ENCODE results near the gene SCAMP4.
"Not testable (repeated sequence)": the region's sequence is repeated elsewhere in the genome, so short reads cannot be mapped to it uniquely, and the experiment has no call there.

SCAMP4 gene

GRCh38 chr19:1882786-1883692, 22.2 kb upstream of the SCAMP4 start:
- DNase-seq (ENCODE audit: low read depth, low spot score): no peak

GRCh38 chr19:1883784-1884183, 21.4 kb upstream of the SCAMP4 start:
- no peak for DNase-seq (ENCODE audit: low read depth, low spot score)

GRCh38 chr19:1884291-1884718, 20.9 kb upstream of the SCAMP4 start:
- peak; percentile 72 for DNase-seq (ENCODE audit: low read depth, low spot score)

- no peak for DNase-seq (ENCODE audit: low read depth, low spot score)
These were observed 20.4 kb upstream of the SCAMP4 start for GRCh38 chr19:1884719-1885334.

- DNase-seq (ENCODE audit: low read depth, low spot score): peak; percentile 95
These were observed 19.6 kb upstream of the SCAMP4 start, which contains the start of gene ABHD17A for GRCh38 chr19:1885398-1886119. TSS of gene ABHD17A (minus strand) at chr19:1885496. CDS start at chr19:1881566, 3,930 bp downstream.

GRCh38 chr19:1886360-1886759, 18.8 kb upstream of the SCAMP4 start:
- not testable (repeated sequence) for DNase-seq (ENCODE audit: low read depth, low spot score)

GRCh38 chr19:1888385-1888784, 16.8 kb upstream of the SCAMP4 start:
- DNase-seq (ENCODE audit: low read depth, low spot score): no peak

GRCh38 chr19:1889907-1890306, 15.3 kb upstream of the SCAMP4 start:
- no peak for DNase-seq (ENCODE audit: low read depth, low spot score)

- no peak for DNase-seq (ENCODE audit: low read depth, low spot score)
These were observed 11.4 kb upstream of the SCAMP4 start for GRCh38 chr19:1893791-1894190.

- no peak for DNase-seq (ENCODE audit: low read depth, low spot score)
These were observed 8.7 kb upstream of the SCAMP4 start for GRCh38 chr19:1896508-1896907.

GRCh38 chr19:1901940-1902404, 3.2 kb upstream of the SCAMP4 start:
- peak; percentile 61 for DNase-seq (ENCODE audit: low read depth, low spot score)

GRCh38 chr19:1902923-1903322, 2.3 kb upstream of the SCAMP4 start:
- no peak for DNase-seq (ENCODE audit: low read depth, low spot score)

- DNase-seq (ENCODE audit: low read depth, low spot score): no peak
These were observed 414 bp upstream of the SCAMP4 start for GRCh38 chr19:1904860-1905109.

- DNase-seq (ENCODE audit: low read depth, low spot score): no peak
These were observed 720 bp downstream of the SCAMP4 start for GRCh38 chr19:1905863-1906375.

GRCh38 chr19:1906985-1907562, 1.9 kb downstream of the SCAMP4 start:
- DNase-seq (ENCODE audit: low read depth, low spot score): peak; percentile 78

- no peak for DNase-seq (ENCODE audit: low read depth, low spot score)
These were observed 2.6 kb downstream of the SCAMP4 start for GRCh38 chr19:1907563-1908363.

- DNase-seq (ENCODE audit: low read depth, low spot score): no peak
These were observed 3.1 kb downstream of the SCAMP4 start for GRCh38 chr19:1908364-1908678.

- no peak for DNase-seq (ENCODE audit: low read depth, low spot score)
These were observed 4.5 kb downstream of the SCAMP4 start for GRCh38 chr19:1909761-1910080.

- no peak for DNase-seq (ENCODE audit: low read depth, low spot score)
These were observed 5.0 kb downstream of the SCAMP4 start for GRCh38 chr19:1910177-1910576.

GRCh38 chr19:1911098-1911497, 5.9 kb downstream of the SCAMP4 start:
- DNase-seq (ENCODE audit: low read depth, low spot score): no peak

- DNase-seq (ENCODE audit: low read depth, low spot score): no peak
These were observed 6.8 kb downstream of the SCAMP4 start for GRCh38 chr19:1911995-1912394.

Measured in ELF-1 (cell line).